K562 (cell line): ENCODE data around the gene EFNA2. TPM values are rescaled to one million over a fixed set of nuclear protein-coding genes. Genes with fewer than 3 reads are reported as not detected.

Source experiments
- CBFA2T2 ChIP-seq: fragments of 450-650 bp; conservative IDR thresholded peaks from 2 replicates; pipeline ENCODE4 v1.6.1; 2017; ENCODE audit warnings: mild to moderate bottlenecking
- CXXC5 ChIP-seq: fragments of 250-450 bp; sonication (Bioruptor Pico); IDR thresholded peaks from 2 replicates; pipeline ENCODE4 v1.8.0; 2022; ENCODE audit warnings: inconsistent platforms, mild to moderate bottlenecking, moderate library complexity
- ELF2 ChIP-seq: fragments of 250-450 bp; sonication (Bioruptor Pico); IDR thresholded peaks from 2 replicates; pipeline ENCODE4 v1.5.0; 2021; ENCODE audit warnings: mild to moderate bottlenecking
- ELK3 ChIP-seq: fragments of 450-650 bp; formaldehyde crosslinking; IDR thresholded peaks from 2 replicates; pipeline ENCODE4 v1.4.0; 2020; ENCODE audit warnings: mild to moderate bottlenecking
- HDAC3 ChIP-seq: fragments of 450-650 bp; IDR thresholded peaks from 2 replicates; pipeline ENCODE4 v1.6.1; 2018; ENCODE audit warnings: borderline replicate concordance, mild to moderate bottlenecking, moderate library complexity; ENCODE audit not compliant: partially characterized antibody
- POLR2AphosphoS2 ChIP-seq: IDR thresholded peaks from 2 replicates; pipeline ENCODE4 v1.6.1; 2012; ENCODE audit warnings: low read length, improper control_type of control experiment
- RFX7 ChIP-seq: fragments of 250-450 bp; sonication (Bioruptor Pico); IDR thresholded peaks from 2 replicates; pipeline ENCODE4 v1.5.1; 2021; ENCODE audit warnings: mild to moderate bottlenecking
- STAT5A ChIP-seq: IDR thresholded peaks from 2 replicates; pipeline ENCODE4 v1.6.1; 2012; ENCODE audit warnings: low read length, inconsistent platforms, borderline replicate concordance
- TEAD1 ChIP-seq, 2 experiments: fragments of 450-650 bp in 1 of 2; sonication (generic) in 1 of 2; formaldehyde crosslinking; IDR thresholded peaks; 2 replicates each; pipeline versions ENCODE4 v1.4.0 to v1.8.0; 2020 to 2022; ENCODE audit warnings: mild to moderate bottlenecking in 2 of 2, missing genetic modification reagents in 1 of 2
- TSHZ1 ChIP-seq: fragments of 250-450 bp; sonication (Bioruptor Pico); IDR thresholded peaks from 2 replicates; pipeline ENCODE4 v1.4.0; 2020; ENCODE audit warnings: mild to moderate bottlenecking, moderate library complexity
- ZNF644 ChIP-seq: fragments of 200-800 bp; sonication (Bioruptor generic); IDR thresholded peaks from 2 replicates; pipeline ENCODE4 v1.6.1; 2016; ENCODE audit warnings: low read depth, missing genetic modification characterization, missing compliant biosample characterization
- ZNF766 ChIP-seq: fragments of 200-800 bp; sonication (Bioruptor generic); conservative IDR thresholded peaks from 2 replicates; pipeline ENCODE4 v1.6.1; 2016; ENCODE audit warnings: missing genetic modification characterization, missing compliant biosample characterization
- polyA plus RNA-seq, 8 experiments: library from polyadenylated mRNA; depleted of rRNA in 4 of 8; stranded (reverse) in 5 of 8; unstranded in 3 of 8; fragments of >200 nt; fragmentation: Nextera tagmentation in 2 of 8; fragmentation: Illumina TruSeq in 1 of 8; extraction: Ambion mirVana in 2 of 8; extraction: Trizol in 1 of 8; gene quantifications; 2 replicates each; pipeline versions ENCODE4 v1.2.1 to v1.2.3, GENCODE V29; 2011 to 2014; ENCODE audit warnings: inconsistent platforms in 1 of 8, missing spikeins in 1 of 8
- total RNA-seq, 7 experiments: library from RNA; depleted of rRNA in 6 of 7; stranded (reverse); fragments of >200 nt in 6 of 7; fragmentation: Illumina TruSeq in 2 of 7; extraction: Trizol in 2 of 7; gene quantifications; 2 replicates each; pipeline versions ENCODE4 v1.2.1 to v1.2.3, GENCODE V29; 2011 to 2021; ENCODE audit warnings: low replicate concordance in 1 of 7
- TF ChIP-seq, protein P1 (sequence below): fragments of 450-650 bp; IDR thresholded peaks from 2 replicates; pipeline ENCODE4 v1.6.1; 2016
- TF ChIP-seq, protein P2 (sequence below), 2 experiments: IDR thresholded peaks; 2 replicates each; pipeline ENCODE4 v1.6.1; 2012; ENCODE audit warnings: improper control_type of control experiment in 2 of 2, low read depth in 2 of 2, low read length in 2 of 2, borderline replicate concordance in 1 of 2

EFNA2 gene
- total and polyA plus RNA-seq, 9 of the 15 experiments (the other 6 are each of a cell fraction or from before 2014, with no cell fraction given) = 0.11 to 0.44 (median 0.15) TPM; not detected in 6

DNA sequence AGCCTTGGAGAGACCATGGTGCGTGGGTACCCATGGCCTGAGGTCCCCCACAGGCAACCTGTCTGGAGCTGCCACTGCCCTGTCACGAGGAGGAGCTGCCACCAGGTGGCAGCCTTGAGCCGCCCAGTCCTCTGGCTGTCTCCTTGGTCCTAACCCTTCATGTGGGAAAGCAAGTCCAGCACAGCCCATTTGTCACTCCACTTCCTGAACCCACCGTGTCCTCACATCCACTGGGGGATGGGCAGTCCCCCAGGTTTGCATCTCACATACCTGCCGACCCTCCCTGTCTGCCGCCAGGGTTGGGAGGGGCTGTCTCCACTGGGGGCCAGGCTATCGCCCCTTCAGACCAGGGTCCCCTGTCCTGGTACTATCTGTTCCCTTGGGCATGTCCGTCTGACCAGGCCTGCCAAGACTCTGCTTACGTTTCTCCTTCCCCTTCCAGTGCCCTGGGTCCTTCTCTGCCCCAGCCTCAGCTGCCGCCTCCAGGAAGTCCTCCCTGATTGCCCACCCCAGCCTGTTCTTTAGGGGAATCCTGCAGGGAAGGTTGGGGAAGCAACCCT is 5.8 kb upstream of the EFNA2 start (continued):
- no peak for TF ChIP-seq ELF2
- TF ChIP-seq CXXC5 (CRISPR knock-in tag) = no peak
- TF ChIP-seq RFX7 (CRISPR knock-in tag) = no peak
- TF ChIP-seq HDAC3 = no peak
- no peak for TF ChIP-seq STAT5A
- TF ChIP-seq, protein P1, sequence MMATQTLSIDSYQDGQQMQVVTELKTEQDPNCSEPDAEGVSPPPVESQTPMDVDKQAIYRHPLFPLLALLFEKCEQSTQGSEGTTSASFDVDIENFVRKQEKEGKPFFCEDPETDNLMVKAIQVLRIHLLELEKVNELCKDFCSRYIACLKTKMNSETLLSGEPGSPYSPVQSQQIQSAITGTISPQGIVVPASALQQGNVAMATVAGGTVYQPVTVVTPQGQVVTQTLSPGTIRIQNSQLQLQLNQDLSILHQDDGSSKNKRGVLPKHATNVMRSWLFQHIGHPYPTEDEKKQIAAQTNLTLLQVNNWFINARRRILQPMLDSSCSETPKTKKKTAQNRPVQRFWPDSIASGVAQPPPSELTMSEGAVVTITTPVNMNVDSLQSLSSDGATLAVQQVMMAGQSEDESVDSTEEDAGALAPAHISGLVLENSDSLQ = peak; percentile 61
- no peak for TF ChIP-seq ZNF644 (tag)
- TF ChIP-seq ELK3 (CRISPR knock-in tag) = no peak
- TF ChIP-seq CBFA2T2 = no peak
- TF ChIP-seq, protein P2, sequence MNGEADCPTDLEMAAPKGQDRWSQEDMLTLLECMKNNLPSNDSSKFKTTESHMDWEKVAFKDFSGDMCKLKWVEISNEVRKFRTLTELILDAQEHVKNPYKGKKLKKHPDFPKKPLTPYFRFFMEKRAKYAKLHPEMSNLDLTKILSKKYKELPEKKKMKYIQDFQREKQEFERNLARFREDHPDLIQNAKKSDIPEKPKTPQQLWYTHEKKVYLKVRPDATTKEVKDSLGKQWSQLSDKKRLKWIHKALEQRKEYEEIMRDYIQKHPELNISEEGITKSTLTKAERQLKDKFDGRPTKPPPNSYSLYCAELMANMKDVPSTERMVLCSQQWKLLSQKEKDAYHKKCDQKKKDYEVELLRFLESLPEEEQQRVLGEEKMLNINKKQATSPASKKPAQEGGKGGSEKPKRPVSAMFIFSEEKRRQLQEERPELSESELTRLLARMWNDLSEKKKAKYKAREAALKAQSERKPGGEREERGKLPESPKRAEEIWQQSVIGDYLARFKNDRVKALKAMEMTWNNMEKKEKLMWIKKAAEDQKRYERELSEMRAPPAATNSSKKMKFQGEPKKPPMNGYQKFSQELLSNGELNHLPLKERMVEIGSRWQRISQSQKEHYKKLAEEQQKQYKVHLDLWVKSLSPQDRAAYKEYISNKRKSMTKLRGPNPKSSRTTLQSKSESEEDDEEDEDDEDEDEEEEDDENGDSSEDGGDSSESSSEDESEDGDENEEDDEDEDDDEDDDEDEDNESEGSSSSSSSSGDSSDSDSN (IDR thresholded peaks at IDR 0.05; ENCODE audit: borderline replicate concordance in 1 of 2, low read depth in 2 of 2, low read length in 2 of 2) = no peak
- no peak for TF ChIP-seq TEAD1 (CRISPR knock-in tag; IDR thresholded peaks at IDR 0.05)
- TF ChIP-seq ZNF766 (CRISPR knock-in tag) = no peak
- TF ChIP-seq POLR2AphosphoS2 = no peak
- TF ChIP-seq TSHZ1 = no peak
